ENCODE results near the gene CLUH. TPM values are rescaled to one million over a fixed set of nuclear protein-coding genes. Genes with fewer than 3 reads are reported as not detected.
"Not testable (repeated sequence)": the region's sequence is repeated elsewhere in the genome, so short reads cannot be mapped to it uniquely, and the experiment has no call there.

CLUH gene
- total RNA-seq, 1 donor from 2014 or later = 99.0 TPM

- no peak for ATAC-seq
Observed at GRCh38 chr17:2687074-2687418, 24.5 kb downstream of the CLUH start.

GRCh38 chr17:2685696-2686095, 25.9 kb downstream of the CLUH start:
- no peak for ATAC-seq

GRCh38 chr17:2684549-2684948, 27.0 kb downstream of the CLUH start:
- no peak for ATAC-seq

GRCh38 chr17:2683912-2684311, 27.7 kb downstream of the CLUH start:
- ATAC-seq = peak; percentile 9

GRCh38 chr17:2682176-2682938, 29.2 kb downstream of the CLUH start:
- no peak for ATAC-seq

GRCh38 chr17:2681650-2682049, 29.9 kb downstream of the CLUH start:
- no peak for ATAC-seq

GRCh38 chr17:2680961-2681360, 30.6 kb downstream of the CLUH start:
- ATAC-seq = no peak

- not testable (repeated sequence) for ATAC-seq
Observed at GRCh38 chr17:2679247-2679646, 32.3 kb downstream of the CLUH start.

GRCh38 chr17:2672026-2672425, 39.5 kb downstream of the CLUH start:
- no peak for ATAC-seq

- not testable (repeated sequence) for ATAC-seq
Observed at GRCh38 chr17:2660410-2660809, 51.2 kb downstream of the CLUH start.

- ATAC-seq = peak; percentile 41
Observed at GRCh38 chr17:2659337-2659736, 52.2 kb downstream of the CLUH start.

GRCh38 chr17:2656283-2656682, 55.3 kb downstream of the CLUH start:
- no peak for ATAC-seq

- ATAC-seq = no peak
Observed at GRCh38 chr17:2655546-2655945, 56.0 kb downstream of the CLUH start.

- not testable (repeated sequence) for ATAC-seq
Observed at GRCh38 chr17:2652911-2653310, 58.7 kb downstream of the CLUH start.

GRCh38 chr17:2649191-2649590, 62.4 kb downstream of the CLUH start:
- no peak for ATAC-seq

- no peak for ATAC-seq
Observed at GRCh38 chr17:2647957-2648356, 63.6 kb downstream of the CLUH start.

- no peak for ATAC-seq
Observed at GRCh38 chr17:2644971-2645370, 66.6 kb downstream of the CLUH start.

Other genes with a start within 250 kb of the CLUH start
- 20.8 TPM for gene METTL16, start 199.9 kb downstream of the CLUH start, total RNA-seq
- gene PAFAH1B1, start 118.1 kb downstream of the CLUH start, total RNA-seq = 102 TPM
- 0.68 TPM for gene CCDC92B, start 37.9 kb upstream of the CLUH start, total RNA-seq
- gene RAP1GAP2, start 84.7 kb upstream of the CLUH start, total RNA-seq = 17.9 TPM

Data from esophagus mucosa (tissue), 1 donor.